Coronary artery (tissue), 2 donors: ENCODE data around the gene DCD.
A peak's percentile ranks its signal among the peaks of the same experiment; 100 is the strongest.

Experiments used
- DNase-seq: peaks from one replicate; pipeline ENCODE4 v3.0.0-alpha.2; 2017; ENCODE audit warnings: low spot score
- H3K27ac ChIP-seq, 2 donors: fragments of 200-600 bp; sonication (generic); one replicate each; pipeline ENCODE4 v1.5.1; 2016 to 2019
- H3K4me3 ChIP-seq: fragments of 200-600 bp; sonication (generic); 2 replicates; pipeline ENCODE4 v1.5.1; 2016; ENCODE audit warnings: mild to moderate bottlenecking, moderate library complexity
- TF ChIP-seq, protein P1 (sequence below): fragments of 200-600 bp; sonication (generic); IDR thresholded peaks from one replicate; pipeline ENCODE4 v1.5.1; 2019; ENCODE audit warnings: antibody characterized with exemption

Gene DCD

DNA sequence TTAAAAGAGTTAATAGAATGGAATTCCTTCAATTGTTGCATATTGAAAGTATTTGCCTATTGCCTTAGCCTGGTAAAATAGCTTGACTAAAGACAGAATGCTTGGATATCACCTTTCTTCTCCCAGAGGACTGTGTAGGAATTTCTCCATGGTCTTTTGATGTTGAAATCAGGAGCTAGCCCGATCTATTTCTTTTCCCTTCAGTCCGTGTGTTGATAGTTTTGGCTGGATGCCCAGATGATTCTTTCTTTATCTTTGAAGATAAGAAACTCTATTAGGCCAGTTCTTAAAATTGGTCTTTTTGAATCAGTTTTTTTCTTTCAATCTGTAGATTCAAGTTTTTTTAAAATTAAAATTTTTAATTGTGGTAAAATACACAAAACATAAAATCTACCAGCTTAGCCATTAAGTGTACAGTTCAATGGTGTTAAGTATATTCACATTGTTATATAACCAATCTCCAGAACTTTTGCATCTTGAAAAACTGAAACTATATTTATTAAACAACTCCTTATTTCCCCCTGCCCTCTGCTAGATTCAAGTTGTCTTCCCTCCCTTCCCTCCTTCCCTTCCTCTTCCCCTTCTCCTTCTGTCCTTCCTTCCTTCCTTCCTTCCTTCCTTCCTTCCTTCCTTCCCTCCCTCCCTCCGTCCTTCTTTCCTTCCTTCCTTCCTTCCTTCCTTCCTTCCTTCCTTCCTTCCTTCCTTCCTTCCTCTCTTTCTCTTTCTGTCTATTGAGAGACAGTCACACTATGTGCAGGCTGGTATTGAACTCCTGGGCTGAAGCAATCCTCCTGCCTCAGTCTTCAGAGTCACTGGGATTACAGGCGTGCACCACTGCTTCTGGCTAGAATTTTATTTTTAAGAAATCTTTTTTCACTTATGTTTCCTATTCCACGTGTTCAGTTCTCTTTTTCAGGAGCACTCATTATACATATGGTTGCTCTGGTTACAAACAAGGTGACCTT, 23.6 kb downstream of the DCD start:
- Histone ChIP-seq H3K27ac (no peak overlapping the region), H3K4me3 (no peak overlapping the region)
- TF ChIP-seq, protein P1, sequence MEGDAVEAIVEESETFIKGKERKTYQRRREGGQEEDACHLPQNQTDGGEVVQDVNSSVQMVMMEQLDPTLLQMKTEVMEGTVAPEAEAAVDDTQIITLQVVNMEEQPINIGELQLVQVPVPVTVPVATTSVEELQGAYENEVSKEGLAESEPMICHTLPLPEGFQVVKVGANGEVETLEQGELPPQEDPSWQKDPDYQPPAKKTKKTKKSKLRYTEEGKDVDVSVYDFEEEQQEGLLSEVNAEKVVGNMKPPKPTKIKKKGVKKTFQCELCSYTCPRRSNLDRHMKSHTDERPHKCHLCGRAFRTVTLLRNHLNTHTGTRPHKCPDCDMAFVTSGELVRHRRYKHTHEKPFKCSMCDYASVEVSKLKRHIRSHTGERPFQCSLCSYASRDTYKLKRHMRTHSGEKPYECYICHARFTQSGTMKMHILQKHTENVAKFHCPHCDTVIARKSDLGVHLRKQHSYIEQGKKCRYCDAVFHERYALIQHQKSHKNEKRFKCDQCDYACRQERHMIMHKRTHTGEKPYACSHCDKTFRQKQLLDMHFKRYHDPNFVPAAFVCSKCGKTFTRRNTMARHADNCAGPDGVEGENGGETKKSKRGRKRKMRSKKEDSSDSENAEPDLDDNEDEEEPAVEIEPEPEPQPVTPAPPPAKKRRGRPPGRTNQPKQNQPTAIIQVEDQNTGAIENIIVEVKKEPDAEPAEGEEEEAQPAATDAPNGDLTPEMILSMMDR = no peak
- DNase-seq = no peak

GRCh38 chr12:54622463-54623183, 25.5 kb downstream of the DCD start:
- DNase-seq = no peak
- Histone ChIP-seq H3K27ac (no peak overlapping the region), H3K4me3 (no peak overlapping the region)
- TF ChIP-seq, protein P1 = no peak

GRCh38 chr12:54616933-54617680, 31.1 kb downstream of the DCD start:
- DNase-seq = peak; percentile 36
- Histone ChIP-seq H3K4me3 (no peak overlapping the region), H3K27ac (no peak overlapping the region)
- TF ChIP-seq, protein P1 = no peak

GRCh38 chr12:54612225-54612750, 35.9 kb downstream of the DCD start:
- Histone ChIP-seq H3K4me3 (no peak overlapping the region), H3K27ac (no peak overlapping the region)
- TF ChIP-seq, protein P1 = no peak
- DNase-seq = peak; percentile 8

- DNase-seq = peak; percentile 22
- Histone ChIP-seq H3K4me3 (no peak overlapping the region), H3K27ac (no peak overlapping the region)
- TF ChIP-seq, protein P1 = no peak
These were observed 36.4 kb downstream of the DCD start for GRCh38 chr12:54611715-54612149.

DNA sequence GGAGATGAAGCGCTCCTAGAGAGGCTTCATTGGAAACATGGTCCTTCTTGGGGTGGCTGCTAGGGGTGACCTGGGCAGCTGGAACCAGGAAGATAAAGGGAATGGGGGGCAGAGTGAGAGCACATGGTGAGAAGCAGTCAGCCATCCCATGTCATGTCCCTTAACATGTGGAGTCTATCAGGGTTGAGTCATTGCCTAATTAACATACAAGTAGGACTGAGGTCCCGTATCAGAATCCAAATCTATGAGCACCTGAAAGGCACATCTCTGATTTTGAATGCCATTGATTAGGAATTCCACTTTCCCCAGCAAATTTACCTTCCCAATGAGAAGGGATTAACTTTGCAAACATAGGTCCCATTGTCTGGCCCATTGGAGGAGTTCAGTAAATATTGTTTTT, 39.4 kb downstream of the DCD start:
- Histone ChIP-seq H3K4me3 (no peak overlapping the region), H3K27ac (no peak overlapping the region)
- TF ChIP-seq, protein P1 = no peak
- no peak for DNase-seq
